GM12801 (cell line): ENCODE data around the gene ICE2.

ENCODE experiments used
- TF ChIP-seq, protein P1 (sequence below): IDR thresholded peaks from one replicate; pipeline ENCODE4 v1.5.1; 2011; ENCODE audit warnings: control low read depth; ENCODE audit not compliant: insufficient read length; ENCODE audit errors: extremely low read depth

ICE2 gene, protein sequence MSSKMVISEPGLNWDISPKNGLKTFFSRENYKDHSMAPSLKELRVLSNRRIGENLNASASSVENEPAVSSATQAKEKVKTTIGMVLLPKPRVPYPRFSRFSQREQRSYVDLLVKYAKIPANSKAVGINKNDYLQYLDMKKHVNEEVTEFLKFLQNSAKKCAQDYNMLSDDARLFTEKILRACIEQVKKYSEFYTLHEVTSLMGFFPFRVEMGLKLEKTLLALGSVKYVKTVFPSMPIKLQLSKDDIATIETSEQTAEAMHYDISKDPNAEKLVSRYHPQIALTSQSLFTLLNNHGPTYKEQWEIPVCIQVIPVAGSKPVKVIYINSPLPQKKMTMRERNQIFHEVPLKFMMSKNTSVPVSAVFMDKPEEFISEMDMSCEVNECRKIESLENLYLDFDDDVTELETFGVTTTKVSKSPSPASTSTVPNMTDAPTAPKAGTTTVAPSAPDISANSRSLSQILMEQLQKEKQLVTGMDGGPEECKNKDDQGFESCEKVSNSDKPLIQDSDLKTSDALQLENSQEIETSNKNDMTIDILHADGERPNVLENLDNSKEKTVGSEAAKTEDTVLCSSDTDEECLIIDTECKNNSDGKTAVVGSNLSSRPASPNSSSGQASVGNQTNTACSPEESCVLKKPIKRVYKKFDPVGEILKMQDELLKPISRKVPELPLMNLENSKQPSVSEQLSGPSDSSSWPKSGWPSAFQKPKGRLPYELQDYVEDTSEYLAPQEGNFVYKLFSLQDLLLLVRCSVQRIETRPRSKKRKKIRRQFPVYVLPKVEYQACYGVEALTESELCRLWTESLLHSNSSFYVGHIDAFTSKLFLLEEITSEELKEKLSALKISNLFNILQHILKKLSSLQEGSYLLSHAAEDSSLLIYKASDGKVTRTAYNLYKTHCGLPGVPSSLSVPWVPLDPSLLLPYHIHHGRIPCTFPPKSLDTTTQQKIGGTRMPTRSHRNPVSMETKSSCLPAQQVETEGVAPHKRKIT

DNA sequence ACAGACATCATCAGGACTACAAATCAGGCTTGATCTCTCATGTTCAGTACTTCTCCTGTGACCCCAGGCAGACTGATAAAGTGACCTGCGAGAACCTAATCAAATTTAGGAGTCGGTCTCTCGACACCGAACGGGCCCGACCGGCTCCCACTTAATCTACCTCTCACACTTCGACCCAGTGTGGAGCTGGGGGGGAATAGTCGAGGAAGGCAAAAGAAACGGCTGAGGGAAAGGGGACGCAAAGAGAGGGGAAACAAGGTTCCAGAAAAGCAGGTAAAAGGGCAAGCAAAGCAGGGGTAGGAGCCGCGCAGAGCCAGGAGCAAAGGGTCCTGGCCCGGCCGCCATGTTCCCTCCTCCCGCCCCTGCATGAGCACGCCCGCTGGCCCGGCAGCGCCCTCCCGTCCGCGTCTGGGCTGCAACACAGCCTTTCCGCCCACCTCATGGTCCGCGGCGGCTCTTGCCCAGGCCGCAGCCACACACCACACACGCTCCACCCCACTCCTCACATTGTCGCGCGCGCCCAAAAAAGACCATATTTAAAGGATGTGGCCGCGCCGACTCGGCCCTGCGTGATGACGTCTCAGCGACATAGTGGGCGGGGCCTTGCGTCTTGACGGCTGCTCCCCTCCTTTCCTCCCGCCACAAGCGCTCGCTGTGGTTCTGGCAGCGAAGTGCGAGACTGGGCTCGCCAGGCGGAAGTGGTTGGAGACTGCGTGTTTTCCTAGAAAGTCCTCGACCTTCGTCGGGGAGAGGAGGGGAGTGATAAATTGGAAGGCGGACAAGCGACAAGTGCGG, at the start of gene ICE2:
ICE2 (minus strand) TSS at position 577 of the 795 bp plus-strand sequence. CDS start 1,165 bp downstream, outside the sequence.
- TF ChIP-seq, protein P1, sequence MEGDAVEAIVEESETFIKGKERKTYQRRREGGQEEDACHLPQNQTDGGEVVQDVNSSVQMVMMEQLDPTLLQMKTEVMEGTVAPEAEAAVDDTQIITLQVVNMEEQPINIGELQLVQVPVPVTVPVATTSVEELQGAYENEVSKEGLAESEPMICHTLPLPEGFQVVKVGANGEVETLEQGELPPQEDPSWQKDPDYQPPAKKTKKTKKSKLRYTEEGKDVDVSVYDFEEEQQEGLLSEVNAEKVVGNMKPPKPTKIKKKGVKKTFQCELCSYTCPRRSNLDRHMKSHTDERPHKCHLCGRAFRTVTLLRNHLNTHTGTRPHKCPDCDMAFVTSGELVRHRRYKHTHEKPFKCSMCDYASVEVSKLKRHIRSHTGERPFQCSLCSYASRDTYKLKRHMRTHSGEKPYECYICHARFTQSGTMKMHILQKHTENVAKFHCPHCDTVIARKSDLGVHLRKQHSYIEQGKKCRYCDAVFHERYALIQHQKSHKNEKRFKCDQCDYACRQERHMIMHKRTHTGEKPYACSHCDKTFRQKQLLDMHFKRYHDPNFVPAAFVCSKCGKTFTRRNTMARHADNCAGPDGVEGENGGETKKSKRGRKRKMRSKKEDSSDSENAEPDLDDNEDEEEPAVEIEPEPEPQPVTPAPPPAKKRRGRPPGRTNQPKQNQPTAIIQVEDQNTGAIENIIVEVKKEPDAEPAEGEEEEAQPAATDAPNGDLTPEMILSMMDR = no peak

- TF ChIP-seq, protein P1 = no peak
Observed at GRCh38 chr15:60528530-60528929, 49.6 kb upstream of the ICE2 start.

DNA sequence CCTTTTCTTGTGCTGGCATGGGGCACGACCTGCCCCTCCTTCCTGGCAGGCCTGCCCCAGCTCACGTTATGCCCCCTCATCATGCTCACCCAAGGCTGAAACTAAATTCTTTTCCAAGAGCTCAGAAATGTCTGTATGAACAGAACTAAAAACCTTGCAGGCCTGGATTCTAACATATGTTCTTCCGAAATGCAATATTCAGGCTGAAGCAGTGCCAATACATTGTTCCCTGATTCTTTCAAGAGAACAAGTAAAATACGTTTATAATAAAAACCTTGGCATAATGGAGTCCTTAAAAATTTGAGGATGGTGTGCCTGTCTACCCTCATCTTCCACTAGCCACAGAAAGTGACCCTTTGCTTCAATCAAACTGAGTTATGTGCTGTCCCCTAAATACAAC, 48.5 kb upstream of the ICE2 start:
- TF ChIP-seq, protein P1 = no peak

DNA sequence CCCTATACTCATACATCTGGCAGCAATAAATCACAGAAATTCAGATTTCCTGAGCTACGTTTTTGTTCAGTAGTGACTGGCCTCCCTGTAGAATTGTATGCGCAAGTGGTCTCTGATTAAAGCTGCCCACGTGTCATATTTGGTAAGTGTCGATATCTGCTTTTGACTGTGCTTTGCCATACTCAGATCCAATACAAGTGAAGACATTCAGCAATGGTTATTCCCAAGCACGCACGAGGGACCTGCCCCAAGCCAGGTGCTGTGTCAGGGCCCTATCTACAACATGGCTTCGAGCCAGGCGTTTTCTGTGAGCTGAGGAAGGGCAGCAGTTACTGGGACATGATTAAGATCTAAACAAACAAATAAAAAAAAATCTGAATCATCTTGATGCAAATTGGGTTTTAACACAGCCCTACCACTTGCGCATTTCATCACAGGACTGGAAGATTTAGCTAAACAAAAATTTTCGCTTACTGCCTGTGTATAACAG, 47.2 kb upstream of the ICE2 start:
- TF ChIP-seq, protein P1 = no peak

GRCh38 chr15:60525341-60526039, 46.5 kb upstream of the ICE2 start:
- TF ChIP-seq, protein P1 = no peak

- TF ChIP-seq, protein P1 = no peak
Observed at GRCh38 chr15:60523056-60523455, 44.1 kb upstream of the ICE2 start.
